Measurements from ENCODE around the gene VRK3. TPM values are rescaled to one million over a fixed set of nuclear protein-coding genes. Genes with fewer than 3 reads are reported as not detected.

The VRK3 gene
- total RNA-seq, 2 experiments from 2014 or later: 65.1 to 65.4 TPM

GRCh38 chr19:49978324-49978723 lies 46.8 kb downstream of the VRK3 start:
- ChIA-PET POLR2A (no interaction called here), CTCF (no interaction called here)
- no peak for ATAC-seq (ENCODE audit: poor library complexity)
- H3K27me3 Mint-ChIP-seq: no peaks in the 10 kb centered on the region
- peaks cover 51% of the 10 kb centered on the region for H3K36me3 ChIP-seq (ENCODE audit: insufficient read depth, low read length)
- H3K36me3 Mint-ChIP-seq (ENCODE audit: low read depth): peaks cover 48% of the 10 kb centered on the region
- H3K27ac Mint-ChIP-seq: no peak overlapping the region
- no peaks in the 10 kb centered on the region for H3K27me3 ChIP-seq (ENCODE audit: control insufficient read depth in 1 of 2, insufficient read depth in 2 of 2, low read length in 2 of 2)
- TF ChIP-seq CTCF (IDR thresholded peaks at IDR 0.05): no peak
- no peak overlapping the region for H3K4me3 Mint-ChIP-seq
- H3K4me1 Mint-ChIP-seq (ENCODE audit: low read depth): no peaks in the 10 kb centered on the region
- H3K4me3 ChIP-seq (ENCODE audit: low read length): no peak overlapping the region
- no peaks in the 10 kb centered on the region for H3K4me1 ChIP-seq (ENCODE audit: insufficient read depth, low read length)
- no peaks in the 10 kb centered on the region for H3K9me3 ChIP-seq (ENCODE audit: control insufficient read depth in 1 of 2, insufficient read depth in 1 of 2, low read length in 2 of 2)
- no peak overlapping the region for H3K27ac ChIP-seq (ENCODE audit: low read depth in 1 of 2, low read length in 2 of 2)
- DNase-seq: no peak
- no peaks in the 10 kb centered on the region for H3K9me3 Mint-ChIP-seq
- intact Hi-C loops (cut with DNase I, micrococcal nuclease): no loop called here

DNA sequence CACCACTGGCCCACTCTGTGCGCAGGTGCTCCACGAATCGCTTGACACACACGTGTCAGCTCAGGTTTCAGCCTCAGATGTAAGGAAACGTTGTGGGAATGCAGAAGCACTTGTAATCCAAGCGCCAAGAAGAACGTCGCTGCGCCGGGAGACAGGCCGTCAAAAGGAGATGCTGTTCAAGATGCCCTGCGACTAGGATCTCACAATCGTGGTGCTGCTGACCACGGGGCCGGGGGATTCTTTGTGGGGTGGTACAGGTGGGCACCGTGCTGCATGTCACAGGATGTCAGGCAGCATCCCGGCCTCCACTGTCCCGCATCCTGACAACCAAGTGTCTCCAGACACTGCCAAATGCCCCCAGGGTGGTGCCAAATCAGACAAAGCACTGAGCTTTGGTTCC lies 47.3 kb downstream of the VRK3 start:
- POLR2A ChIA-PET: no interaction called here
- DNase-seq (no peak), ATAC-seq (ENCODE audit: poor library complexity) (no peak)
- CTCF ChIA-PET: no interaction called here
- H3K4me3 Mint-ChIP-seq: no peak overlapping the region
- H3K36me3 Mint-ChIP-seq (ENCODE audit: low read depth): peaks cover 44% of the 10 kb centered on the region
- Histone ChIP-seq H3K4me1 (ENCODE audit: insufficient read depth, low read length) (no peaks in the 10 kb centered on the region), H3K27me3 (ENCODE audit: control insufficient read depth in 1 of 2, insufficient read depth in 2 of 2, low read length in 2 of 2) (no peaks in the 10 kb centered on the region), H3K4me3 (ENCODE audit: low read length) (no peak overlapping the region), H3K27ac (ENCODE audit: low read depth in 1 of 2, low read length in 2 of 2) (no peak overlapping the region), H3K9me3 (ENCODE audit: control insufficient read depth in 1 of 2, insufficient read depth in 1 of 2, low read length in 2 of 2) (no peaks in the 10 kb centered on the region), H3K36me3 (ENCODE audit: insufficient read depth, low read length) (peaks cover 51% of the 10 kb centered on the region)
- no peak overlapping the region for H3K27ac Mint-ChIP-seq
- intact Hi-C loops (cut with DNase I, micrococcal nuclease): no loop called here
- TF ChIP-seq CTCF (IDR thresholded peaks at IDR 0.05): no peak
- H3K9me3 Mint-ChIP-seq: no peaks in the 10 kb centered on the region
- H3K4me1 Mint-ChIP-seq (ENCODE audit: low read depth): no peaks in the 10 kb centered on the region
- H3K27me3 Mint-ChIP-seq: no peaks in the 10 kb centered on the region

DNA sequence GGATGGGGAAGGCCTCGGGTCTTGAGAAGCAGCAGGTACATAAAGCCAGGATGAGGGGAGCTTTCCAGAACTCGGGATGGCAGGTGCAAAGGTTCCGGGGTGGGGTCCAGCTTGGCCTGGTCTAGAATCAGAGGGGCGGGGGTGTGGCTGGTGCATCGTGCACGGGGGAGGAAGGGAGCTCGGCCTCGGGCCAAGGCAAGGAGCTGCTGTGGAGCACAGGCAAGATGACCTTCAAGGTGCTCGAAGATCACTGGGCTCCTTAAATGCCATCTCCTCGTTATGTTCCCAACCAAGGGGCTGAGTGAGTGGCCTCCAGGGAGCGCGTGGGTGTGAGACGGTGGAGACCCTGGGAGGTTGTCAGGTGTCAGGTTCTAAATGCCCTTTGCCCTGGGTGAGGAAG lies 48.1 kb downstream of the VRK3 start:
- no peaks in the 10 kb centered on the region for H3K9me3 Mint-ChIP-seq

More for the DNA sequence above, 48.1 kb downstream of the VRK3 start:
- ChIA-PET POLR2A (interaction anchor here (1.2 kb wide), 1 partner anchor 10 kb away, joined by 3 read pairs; no protein-coding TSS in a partner anchor), CTCF (no interaction called here)
- Histone ChIP-seq H3K36me3 (ENCODE audit: insufficient read depth, low read length) (peaks cover 51% of the 10 kb centered on the region), H3K27me3 (ENCODE audit: control insufficient read depth in 1 of 2, insufficient read depth in 2 of 2, low read length in 2 of 2) (no peaks in the 10 kb centered on the region), H3K4me3 (ENCODE audit: low read length) (no peak overlapping the region), H3K9me3 (ENCODE audit: control insufficient read depth in 1 of 2, insufficient read depth in 1 of 2, low read length in 2 of 2) (no peaks in the 10 kb centered on the region), H3K4me1 (ENCODE audit: insufficient read depth, low read length) (no peaks in the 10 kb centered on the region), H3K27ac (ENCODE audit: low read depth in 1 of 2, low read length in 2 of 2) (no peak overlapping the region)
- ATAC-seq (ENCODE audit: poor library complexity): no peak
- no peak overlapping the region for H3K27ac Mint-ChIP-seq
- H3K36me3 Mint-ChIP-seq (ENCODE audit: low read depth): peaks cover 44% of the 10 kb centered on the region
- no peak for TF ChIP-seq CTCF (IDR thresholded peaks at IDR 0.05)
- intact Hi-C loops (cut with DNase I, micrococcal nuclease): no loop called here
- no peaks in the 10 kb centered on the region for H3K4me1 Mint-ChIP-seq (ENCODE audit: low read depth)
- no peaks in the 10 kb centered on the region for H3K27me3 Mint-ChIP-seq
- no peak for DNase-seq
- H3K4me3 Mint-ChIP-seq: no peak overlapping the region

Data from CD4-positive, alpha-beta T cell (primary cell).